GDM1 (cell line): ENCODE results near the gene CFLAR.
"Not testable (repeated sequence)": the region's sequence is repeated elsewhere in the genome, so short reads cannot be mapped to it uniquely, and the experiment has no call there.

Source experiments
- DNase-seq: peaks from one replicate; lab custom pipeline; 2025; lab: John Stamatoyannopoulos, UW

CFLAR gene

DNA sequence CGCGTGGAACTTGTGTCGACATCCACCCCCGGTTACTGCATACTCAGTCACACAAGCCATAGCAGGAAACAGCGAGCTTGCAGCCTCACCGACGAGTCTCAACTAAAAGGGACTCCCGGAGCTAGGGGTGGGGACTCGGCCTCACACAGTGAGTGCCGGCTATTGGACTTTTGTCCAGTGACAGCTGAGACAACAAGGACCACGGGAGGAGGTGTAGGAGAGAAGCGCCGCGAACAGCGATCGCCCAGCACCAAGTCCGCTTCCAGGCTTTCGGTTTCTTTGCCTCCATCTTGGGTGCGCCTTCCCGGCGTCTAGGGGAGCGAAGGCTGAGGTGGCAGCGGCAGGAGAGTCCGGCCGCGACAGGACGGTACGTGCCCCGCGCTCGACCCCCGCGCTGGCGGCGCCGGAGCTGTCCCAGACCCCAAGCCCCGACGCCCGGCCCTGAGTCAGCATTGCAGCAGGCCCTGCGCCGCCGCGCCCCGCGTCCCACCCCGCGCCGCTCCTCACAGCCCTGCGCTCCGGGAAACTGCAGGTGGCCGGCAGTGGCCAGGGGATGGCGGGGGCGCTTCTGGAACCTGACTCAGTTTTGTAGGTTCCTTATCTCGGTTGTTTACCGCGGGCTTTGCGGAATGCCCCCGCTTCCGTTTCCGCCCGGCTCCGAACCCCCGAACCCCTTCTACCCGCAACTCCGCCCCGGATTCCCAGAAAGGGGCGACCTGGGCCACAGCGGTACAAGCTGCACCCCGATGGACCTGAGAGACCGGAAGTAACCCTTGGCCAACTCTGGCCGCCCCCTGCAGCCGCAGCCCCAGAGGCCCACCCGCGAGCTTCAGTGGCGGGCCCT, at the start of gene CFLAR:
Gene CFLAR, plus strand, starts transcription at position 50 of the 844 bp plus-strand sequence. CDS start 13,702 bp downstream, outside the sequence.
- DNase-seq = peak; percentile 73

DNA sequence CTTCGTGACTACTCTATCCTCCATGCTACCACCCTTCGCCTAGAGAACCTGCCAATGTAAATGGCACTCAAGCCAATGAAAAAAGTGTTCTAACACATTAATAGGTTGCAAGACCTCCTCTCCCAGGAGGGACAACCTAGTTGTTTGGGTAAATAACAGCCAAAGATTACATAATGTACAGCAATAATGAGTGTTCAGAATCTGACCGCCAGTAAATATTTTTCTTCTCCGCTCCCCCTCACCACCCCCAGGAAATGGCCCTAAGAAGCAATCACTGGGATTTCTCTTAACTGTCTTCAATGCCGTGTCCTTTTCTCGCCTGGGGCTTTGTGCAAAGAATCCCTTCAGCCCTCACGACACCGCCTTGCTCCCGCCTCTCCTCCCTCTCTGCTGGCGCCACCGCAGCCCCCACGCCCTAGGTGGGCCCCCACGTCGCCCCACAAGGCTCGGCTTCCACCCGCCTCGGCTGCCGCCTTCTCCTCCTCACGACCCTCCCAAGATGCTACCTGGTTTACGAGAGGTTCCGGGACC, 45.0 kb upstream of the CFLAR start:
- no peak for DNase-seq

DNA sequence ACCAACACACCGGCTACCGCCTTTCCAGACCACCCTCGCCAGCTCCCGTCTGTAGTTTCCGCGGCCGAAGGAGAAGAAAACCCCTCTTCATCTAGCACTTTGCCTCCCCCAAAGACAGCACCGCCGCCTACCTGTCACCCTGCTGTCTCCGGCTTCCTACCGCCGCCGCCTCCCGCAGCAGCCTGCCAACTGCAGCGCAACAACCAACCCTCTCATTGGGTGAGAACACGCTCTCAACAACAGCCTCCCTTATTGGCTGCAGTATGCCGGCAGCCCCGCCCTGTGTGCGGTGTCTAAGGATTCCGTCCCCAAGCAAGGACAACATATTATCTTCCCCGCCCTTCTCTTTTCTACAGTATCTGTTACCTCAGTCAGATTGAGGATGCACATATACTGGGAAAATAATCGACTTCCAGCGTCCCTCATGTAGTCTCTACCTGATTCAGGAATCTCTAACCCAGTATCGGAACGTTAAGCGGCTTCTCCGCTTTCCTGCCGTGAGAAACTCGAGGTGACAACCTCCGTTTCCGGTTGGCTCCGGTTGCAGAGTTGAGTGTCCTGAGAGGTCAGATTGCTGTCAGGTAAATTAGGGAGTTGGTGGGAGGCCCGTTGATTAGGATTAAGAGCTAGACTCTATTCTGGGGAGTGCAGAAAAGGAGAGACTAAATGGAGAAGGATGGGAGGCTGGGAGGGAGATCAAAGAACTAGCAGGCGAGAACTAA, 44.3 kb upstream of the CFLAR start, which contains the start of the genes HYCC2 and NDUFB3:
Gene HYCC2, minus strand, starts transcription at position 193 of the 722 bp plus-strand sequence. CDS start 47,662 bp downstream, outside the sequence.
Gene NDUFB3, plus strand, starts transcription at position 523 of the 722 bp plus-strand sequence. CDS start 6,882 bp downstream, outside the sequence.
- peak; percentile 89 for DNase-seq

DNA sequence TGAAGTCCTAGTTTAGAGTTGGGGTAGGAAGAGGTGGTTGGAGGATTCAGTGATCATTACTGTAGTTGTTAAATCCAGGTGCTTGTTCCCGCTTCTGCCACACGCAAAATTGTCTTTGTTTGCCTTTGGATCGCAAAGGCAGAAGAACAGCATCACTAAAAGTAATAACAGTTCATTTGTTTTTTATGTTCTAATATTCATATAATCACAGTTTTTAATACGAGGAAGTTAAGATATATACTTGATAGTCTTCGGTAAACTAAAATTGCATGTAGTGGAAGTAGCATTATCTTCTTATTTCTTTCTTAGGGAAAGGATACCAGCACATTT, 43.8 kb upstream of the CFLAR start:
- DNase-seq = no peak

DNA sequence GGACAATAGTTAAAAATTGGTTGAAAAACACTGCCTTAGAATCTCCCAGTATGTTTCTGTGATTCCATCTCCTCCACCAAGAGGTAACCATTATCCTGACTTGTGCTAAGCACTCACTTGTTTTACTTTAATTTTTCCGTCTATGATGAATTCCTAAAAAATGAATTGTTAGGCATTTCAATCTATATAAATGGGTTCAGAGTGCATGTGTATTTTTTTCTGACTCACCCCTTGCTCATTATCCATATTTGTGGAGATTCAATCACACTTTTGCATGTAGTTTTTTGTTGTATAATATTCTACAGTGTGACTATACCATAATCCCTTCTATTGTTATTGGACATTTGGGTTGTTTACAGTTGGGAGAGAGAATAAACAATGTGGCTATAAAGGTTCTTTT, 42.9 kb upstream of the CFLAR start:
- no peak for DNase-seq

DNA sequence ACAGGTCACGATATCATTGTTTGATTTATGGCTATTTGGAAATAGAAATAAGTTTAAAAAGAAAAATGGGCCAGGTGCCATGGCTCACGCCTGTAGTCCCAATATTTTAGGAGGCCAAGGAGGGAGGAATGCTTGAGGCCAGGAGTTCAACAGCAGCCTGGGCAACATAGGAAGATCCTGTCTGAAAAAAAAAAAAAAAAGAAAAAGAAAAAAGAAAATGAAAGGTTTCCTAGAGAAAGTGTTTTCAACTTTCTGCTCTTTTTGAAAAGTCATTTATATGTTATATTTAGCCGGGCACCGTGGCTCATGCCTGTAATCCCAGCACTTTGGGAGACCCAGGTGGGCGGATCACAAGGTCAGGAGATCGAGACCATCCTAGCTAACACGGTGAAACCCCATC, 41.0 kb upstream of the CFLAR start:
- no peak for DNase-seq

DNA sequence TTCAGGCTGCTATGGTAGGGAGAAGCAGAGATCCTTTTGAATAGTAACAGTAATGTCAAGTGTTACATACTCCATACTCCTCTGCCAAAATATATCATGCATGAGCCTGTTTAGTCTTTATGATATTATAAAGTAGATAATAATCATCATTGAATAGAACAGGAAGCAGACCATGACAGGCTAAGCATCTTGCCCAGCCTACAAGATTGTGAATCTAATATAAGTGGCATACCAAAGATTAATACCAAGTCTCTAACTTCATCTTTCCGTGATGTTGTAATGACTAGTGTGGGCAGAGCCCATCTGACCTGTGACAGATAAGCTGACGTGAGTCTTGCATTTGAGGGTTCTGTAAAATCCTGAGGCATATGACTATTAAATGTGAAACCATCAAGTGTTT, 31.1 kb upstream of the CFLAR start:
- no peak for DNase-seq

DNA sequence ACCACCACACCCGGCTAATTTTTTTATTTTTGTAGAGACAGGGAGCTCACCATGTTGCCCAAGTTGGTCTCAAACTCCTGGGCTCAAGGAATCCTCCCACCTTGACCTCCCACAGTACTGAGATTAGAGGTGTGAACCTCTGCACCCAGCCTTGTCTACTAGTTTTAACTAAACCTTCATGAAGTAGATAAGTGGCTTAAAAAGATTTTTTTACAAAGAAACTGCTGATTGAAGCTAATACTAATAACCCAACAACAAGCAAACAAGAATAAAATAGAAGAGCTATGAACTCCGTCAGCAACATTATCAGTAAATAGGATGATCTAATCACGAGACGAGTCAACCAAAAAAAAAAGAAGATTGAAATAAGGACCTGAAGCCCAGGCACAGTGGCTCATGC, 25.4 kb upstream of the CFLAR start:
- DNase-seq = no peak

DNA sequence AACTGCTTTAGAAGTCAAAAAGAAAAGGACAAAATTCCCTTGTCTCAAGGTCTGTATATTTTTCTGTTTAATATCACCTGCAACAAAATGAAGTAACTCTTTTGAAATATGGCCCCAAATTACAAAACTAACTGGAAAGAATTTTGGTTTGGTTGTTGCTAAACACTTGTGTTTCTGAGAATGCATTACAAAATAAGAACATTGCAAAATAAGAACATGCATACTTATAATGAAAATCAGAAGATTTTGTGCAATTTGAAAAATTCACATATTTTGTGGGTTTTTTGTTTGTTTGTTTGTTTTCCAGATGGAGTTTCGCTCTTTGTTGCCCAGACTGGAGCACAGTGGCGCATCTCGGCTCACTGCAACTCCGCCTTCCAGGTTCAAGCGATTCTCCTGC, 22.4 kb upstream of the CFLAR start:
- no peak for DNase-seq

DNA sequence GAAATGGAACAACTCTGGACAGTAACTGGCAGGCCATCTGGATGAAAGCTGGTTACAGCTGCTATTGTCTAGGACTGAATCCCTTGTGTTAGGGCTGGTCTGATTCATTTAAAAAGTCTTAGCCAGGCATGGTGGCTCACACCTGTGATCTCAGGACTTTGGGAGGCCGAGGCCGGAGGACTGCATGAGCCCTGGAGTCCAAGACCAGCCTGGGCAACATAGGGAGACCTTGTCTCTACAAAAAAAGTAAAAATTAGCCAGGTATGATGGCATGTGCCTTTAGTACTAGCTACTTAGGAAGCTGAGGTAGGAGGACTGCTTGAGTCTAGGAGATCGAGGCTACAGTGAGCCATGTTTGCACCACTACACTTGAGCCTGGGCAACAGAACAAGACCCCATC, 15.5 kb upstream of the CFLAR start:
- no peak for DNase-seq

DNA sequence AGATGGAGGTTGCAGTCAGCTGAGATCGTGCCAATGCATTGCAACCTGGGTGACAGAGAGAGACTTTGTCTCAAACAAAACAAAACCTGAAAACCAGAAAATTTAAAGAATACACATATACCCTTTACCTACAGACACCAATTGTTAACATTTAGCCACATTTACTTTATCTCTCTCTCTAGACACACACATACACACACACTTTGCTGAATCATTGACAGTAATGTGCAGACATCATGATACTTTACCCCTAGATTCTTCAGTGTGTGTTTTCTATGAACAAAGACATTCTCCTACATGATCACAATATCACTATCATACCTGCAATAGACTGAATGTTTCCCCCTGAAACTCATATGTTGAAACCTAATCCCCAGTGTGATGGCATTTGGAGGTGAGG, 10.2 kb upstream of the CFLAR start:
- DNase-seq = no peak

DNA sequence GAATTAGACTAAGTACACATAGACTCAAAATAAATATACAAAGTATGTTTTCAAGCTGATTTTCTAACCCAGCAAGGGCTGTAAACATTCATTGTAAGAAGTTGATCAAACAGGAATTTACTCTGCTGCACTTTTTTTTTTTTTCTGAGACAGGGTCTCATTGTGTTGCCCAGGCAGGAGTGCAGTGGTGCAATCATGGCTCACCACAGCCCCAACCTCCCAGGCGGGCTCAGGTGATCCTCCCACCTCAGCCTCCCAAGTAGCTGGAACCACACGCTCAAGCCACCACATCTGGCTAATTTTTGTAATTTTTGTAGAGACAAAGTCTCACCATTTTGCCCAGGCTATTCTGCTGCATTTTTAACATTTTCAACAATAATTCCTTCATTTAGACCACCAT, 8.3 kb upstream of the CFLAR start:
- no peak for DNase-seq

DNA sequence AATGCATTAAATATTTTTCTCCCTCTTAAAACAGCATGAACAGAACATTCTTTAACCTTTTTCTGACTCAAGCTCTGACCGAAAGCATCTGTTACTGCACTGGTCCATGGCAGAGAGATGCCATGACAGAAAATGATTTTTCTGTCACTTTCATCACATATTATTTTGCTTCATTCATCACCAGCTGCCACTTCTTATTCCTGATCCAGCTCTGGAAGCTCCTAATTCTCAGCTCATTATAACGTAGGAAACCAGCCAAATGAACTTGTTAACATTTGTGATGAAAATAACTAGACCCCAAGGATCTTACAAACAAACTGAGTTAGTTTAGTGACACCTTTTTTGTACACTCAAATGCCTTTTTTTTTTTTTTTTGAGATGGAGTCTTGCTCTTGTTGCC, 7.6 kb upstream of the CFLAR start:
- DNase-seq = no peak

DNA sequence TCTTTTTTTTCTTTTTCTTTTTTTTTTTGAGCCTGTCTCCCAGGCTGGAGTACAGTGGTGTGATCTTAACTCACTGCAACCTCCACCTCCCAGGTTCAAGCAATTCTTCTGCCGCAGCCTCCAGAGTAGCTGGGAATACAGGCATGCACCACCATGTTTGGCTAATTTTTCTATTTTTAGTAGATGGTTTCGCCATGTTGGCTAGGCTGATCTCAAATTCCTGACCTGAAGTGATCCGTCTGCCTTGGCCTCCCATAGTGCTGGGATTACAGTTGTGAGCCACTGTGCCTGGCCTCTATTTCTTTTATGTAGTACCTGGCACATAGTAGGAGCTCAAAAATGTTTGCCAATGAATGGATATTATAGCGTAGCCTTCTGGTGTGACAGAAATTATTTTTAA, 6.8 kb upstream of the CFLAR start:
- no peak for DNase-seq

DNA sequence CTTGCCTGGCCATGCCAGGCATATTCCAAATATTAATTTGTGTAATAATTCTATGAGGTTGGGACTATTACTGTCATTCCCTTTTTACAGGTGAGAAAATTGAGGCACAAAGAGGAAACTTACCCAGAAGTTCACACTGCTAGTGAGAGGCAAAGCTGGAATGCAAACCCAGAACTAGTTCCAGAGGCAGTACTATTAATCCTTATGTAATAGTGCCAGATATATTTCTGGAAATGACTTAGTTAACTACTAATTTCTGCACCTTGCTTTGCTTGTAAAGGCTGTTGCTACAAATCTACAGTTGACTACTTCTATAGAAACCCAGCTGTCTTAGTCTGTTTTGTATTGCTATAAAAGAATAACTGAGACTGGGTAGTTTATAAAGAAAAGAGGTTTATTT, 5.3 kb upstream of the CFLAR start:
- DNase-seq = no peak

DNA sequence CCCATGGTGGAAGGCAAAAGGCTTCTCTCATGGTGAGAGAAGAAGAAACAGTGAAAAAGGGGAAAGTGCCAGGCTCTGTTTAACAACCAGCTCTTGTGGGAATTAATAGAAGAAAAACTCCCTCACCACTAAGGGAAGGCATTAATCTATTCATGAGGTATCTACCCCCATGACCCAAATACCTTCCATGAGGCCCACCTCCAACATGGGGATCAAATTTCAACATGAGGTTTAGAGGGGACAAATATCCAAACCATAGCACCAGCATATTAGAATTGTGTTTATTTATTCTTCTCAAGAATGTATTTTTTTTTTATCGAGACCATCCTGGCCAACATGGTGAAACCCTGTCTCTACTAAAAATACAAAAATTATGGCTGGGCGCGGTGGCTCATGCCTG, 4.9 kb upstream of the CFLAR start:
- no peak for DNase-seq

DNA sequence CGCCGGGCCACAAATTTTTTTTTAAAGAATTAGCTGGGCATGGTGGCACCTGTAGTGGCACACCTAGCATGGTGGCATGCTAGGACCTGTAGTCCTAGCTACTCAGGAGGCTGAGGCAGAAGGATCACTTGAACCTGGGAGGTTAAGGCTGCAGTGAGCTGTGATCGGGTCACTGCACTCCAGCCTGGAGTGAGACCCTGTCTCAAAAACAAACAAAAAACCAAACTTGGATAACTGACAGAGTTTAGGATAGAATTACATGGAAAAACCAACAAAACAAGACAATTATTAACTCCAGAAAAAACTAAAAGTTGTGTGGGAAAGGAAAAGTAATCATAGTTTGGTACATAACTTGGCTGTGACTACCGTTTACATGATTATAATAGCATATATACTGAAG, 1.6 kb upstream of the CFLAR start:
- DNase-seq = no peak

DNA sequence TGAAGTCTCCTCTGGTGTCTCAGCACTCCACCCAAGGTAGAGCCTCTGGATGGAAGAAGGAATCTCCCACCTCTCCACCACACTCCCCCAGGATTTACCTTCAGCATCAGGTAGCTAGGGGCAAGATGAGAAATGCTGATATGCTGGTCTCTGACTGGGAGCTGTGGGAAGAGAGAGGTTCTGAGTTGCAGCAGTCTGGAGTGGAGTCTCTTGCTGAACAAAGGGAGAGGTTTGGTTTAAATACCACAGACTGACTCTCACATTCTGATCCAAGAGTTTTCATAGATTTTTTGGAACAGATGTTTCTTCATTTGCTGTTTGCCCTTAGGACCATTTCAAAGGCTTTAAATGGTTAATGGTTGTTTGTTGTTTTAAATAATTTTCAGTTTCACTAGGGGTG, 1.1 kb upstream of the CFLAR start:
- no peak for DNase-seq

DNA sequence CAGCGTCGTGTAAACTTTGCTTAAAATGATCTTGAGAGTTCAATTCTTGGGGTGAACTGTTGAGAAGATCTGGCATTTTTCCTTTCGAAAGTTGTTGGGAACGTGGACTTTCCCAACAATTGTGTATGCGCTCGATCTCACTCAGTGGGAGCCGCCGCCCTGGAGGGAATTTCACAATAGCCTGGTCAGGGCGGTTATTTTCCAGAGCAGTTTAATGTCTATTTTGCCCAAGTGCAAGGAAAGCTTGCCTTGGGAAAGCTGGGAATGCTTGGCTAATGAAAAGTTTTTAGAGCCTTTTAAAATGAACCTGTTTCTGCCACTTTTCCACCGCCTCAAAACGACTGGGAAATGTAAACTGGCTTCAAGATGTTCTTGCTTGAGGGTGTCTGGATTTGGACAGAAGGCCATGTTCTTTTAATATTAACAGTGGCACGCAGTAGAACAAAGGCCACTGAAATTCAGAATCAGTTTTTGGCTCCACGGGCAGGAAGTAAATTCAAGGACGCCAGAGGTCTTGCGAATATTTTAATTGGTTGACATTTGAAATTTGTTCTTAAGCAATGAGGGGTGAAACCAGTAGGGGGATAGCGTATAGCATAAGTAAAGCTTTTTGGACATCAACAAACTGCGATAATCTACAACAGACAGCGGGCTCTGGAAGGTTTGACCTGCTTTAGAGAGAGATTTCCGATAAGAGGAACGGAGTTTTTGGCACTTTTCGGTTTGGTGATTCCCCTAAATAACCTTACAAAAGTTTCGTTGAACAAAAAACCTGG, 1.2 kb downstream of the CFLAR start:
- peak; percentile 51 for DNase-seq

DNA sequence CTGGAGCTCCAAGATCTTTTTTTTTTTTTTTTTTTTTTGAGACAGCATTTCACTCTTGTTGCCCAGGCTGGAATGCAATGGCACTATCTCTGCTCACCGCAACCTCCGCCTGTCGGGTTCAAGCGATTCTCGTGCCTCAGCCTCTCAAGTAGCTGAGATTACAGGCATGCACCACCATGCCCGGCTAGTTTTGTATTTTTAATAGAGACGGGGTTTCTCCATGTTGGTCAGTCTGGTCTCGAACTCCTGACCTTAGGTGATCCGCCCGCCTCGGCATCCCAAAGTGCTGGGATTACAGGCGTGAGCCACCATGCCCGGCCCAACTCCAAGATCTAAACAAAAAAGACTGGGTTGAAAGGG, 1.8 kb downstream of the CFLAR start:
- DNase-seq = not testable (repeated sequence)

DNA sequence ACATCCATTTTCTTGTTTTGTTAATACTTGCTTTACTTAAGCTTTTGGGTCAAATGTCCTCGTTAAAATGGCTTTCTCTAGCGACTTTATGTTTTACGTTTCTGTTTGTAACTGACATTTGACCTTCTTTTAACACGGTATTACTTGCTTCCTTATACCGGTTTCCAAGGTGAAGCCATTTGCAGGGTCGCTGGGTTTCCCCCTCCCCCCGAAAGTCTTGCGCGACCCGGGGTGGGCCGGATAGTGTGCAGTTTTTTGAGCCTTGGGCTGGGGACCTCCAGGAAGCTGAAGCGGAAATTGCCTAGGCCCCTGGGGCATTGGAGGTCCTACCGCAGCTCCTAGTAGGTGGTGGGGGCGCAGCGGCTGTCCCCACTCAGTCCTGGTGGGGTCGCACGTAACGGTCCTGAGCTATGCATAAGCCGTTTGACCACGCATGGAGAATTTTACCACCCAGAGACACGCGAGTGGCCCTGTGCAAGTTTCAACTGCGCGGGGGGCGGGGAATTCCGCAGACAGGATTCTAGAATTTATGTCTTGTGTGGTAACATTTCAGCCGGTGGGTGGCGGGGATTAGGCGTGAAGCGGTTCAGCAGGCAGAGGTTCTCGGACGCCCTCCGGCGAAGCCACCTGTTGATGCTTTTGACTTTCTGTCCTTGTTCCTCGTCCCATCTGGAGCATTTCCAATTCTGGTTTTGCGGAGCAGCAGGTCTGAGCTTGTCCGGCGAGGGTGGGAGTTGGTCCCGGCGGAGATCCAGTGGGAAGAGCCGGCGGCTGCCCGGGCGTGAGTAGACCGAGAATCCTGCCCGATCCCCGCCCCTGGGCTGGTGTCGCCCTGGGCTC, 2.4 kb downstream of the CFLAR start:
- DNase-seq = peak; percentile 81
